ENCODE data around the gene ADCY2.

ADCY2 gene

DNA sequence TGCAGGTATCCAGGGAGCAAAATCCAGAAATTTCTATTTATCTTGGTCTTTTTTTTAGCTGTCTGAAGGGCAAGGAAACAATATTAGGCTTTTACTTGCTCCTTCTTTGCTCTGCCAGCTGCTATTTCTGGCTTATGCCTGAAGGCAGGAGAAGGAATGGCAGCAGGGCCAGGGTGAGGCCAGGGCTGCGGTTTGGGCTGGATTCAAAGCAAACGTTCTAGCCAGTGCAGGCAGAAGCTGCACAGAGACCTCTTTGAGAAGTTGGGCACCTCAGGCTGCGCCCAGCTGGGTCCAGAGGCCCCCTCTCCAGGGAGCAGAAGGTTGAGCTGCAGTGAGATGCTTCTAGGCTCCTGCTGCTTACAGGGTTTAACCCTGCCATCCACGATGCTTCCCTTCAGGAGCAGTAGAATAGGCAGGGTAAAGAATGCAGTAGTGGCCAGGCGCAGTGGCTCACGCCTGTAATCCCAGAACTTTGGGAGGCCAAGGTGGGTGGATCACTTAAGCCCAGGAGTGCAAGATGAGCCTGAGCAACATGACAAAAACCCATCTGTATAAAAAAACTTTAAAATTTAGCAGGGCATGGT lies 201.2 kb downstream of the ADCY2 start:
- H3K4me3 ChIP-seq (ENCODE audit: low read depth, low read length) = no peak overlapping the region
- in situ Hi-C loops (cut with HindIII; ENCODE audit: low sequenced_read_pairs) = no loop called here
- DNase-seq (ENCODE audit: low read depth) = no peak
- TF ChIP-seq CTCF (IDR thresholded peaks at IDR 0.05; ENCODE audit: low read depth, low read length, missing control alignments) = no peak

- no peak for DNase-seq (ENCODE audit: low read depth)
- in situ Hi-C loops (cut with HindIII; ENCODE audit: low sequenced_read_pairs) = no loop called here
- no peak overlapping the region for H3K4me3 ChIP-seq (ENCODE audit: low read depth, low read length)
- TF ChIP-seq CTCF (IDR thresholded peaks at IDR 0.05; ENCODE audit: low read depth, low read length, missing control alignments) = no peak
These were observed 211.0 kb downstream of the ADCY2 start for GRCh38 chr5:7606840-7607465.

DNA sequence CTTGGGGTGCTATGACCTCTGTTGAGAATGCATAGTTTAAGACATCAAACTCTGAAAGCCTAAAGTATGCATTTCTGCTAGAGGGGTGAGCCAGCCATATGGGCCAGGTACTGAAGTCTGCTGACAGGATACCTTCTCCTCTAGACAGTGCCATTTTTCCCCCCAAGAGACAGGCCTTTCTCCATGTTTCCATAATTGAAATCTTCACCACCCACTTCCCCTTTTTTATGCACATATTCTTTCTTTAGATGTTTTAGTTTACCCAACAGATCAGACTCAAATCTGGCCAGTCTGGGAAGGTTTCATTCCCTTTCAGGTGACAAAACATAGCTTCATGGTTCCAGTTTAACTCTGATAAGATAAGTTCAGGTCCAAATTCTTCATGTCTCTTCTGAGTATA lies 212.8 kb downstream of the ADCY2 start:
- in situ Hi-C loops (cut with HindIII; ENCODE audit: low sequenced_read_pairs) = no loop called here
- no peak for TF ChIP-seq CTCF (IDR thresholded peaks at IDR 0.05; ENCODE audit: low read depth, low read length, missing control alignments)

GRCh38 chr5:7609726-7610125 lies 213.8 kb downstream of the ADCY2 start:
- no peak for DNase-seq (ENCODE audit: low read depth)
- no peak overlapping the region for H3K4me3 ChIP-seq (ENCODE audit: low read depth, low read length)
- TF ChIP-seq CTCF (IDR thresholded peaks at IDR 0.05; ENCODE audit: low read depth, low read length, missing control alignments) = no peak
- in situ Hi-C loops (cut with HindIII; ENCODE audit: low sequenced_read_pairs) = no loop called here

More for the DNA sequence above, 212.8 kb downstream of the ADCY2 start:
- no peak for DNase-seq (ENCODE audit: low read depth)
- H3K4me3 ChIP-seq (ENCODE audit: low read depth, low read length) = no peak overlapping the region

- DNase-seq (ENCODE audit: low read depth) = no peak
- no peak for TF ChIP-seq CTCF (IDR thresholded peaks at IDR 0.05; ENCODE audit: low read depth, low read length, missing control alignments)
- no peak overlapping the region for H3K4me3 ChIP-seq (ENCODE audit: low read depth, low read length)
- in situ Hi-C loops (cut with HindIII; ENCODE audit: low sequenced_read_pairs) = no loop called here
These were observed 214.7 kb downstream of the ADCY2 start for GRCh38 chr5:7610531-7611177.

- no peak overlapping the region for H3K4me3 ChIP-seq (ENCODE audit: low read depth, low read length)
- no peak for TF ChIP-seq CTCF (IDR thresholded peaks at IDR 0.05; ENCODE audit: low read depth, low read length, missing control alignments)
- DNase-seq (ENCODE audit: low read depth) = no peak
- in situ Hi-C loops (cut with HindIII; ENCODE audit: low sequenced_read_pairs) = no loop called here
These were observed 215.6 kb downstream of the ADCY2 start for GRCh38 chr5:7611518-7611917.

Measured in astrocyte of the cerebellum (primary cell).